Keratinocyte (primary cell): ENCODE measurements around the gene STN1. TPM values are rescaled to one million over a fixed set of nuclear protein-coding genes. Genes with fewer than 3 reads are reported as not detected.

Source experiments
- DNase-seq: peaks from one replicate; pipeline ENCODE4 v3.0.0-alpha.2; 2011; ENCODE audit warnings: low read depth, missing footprints, low spot score
- FAIRE-seq: peaks from 2 replicates; lab custom pipeline; 2011; peaks lifted over from hg19 to GRCh38; lab: Jason Lieb, UNC
- H2AFZ ChIP-seq: 2 replicates; pipeline ENCODE4 v1.6.0; 2012; ENCODE audit warnings: low read length, control low read depth, inconsistent platforms; ENCODE audit not compliant: control insufficient read depth
- H3K27ac ChIP-seq: 2 replicates; pipeline ENCODE4 v1.5.1; 2011; ENCODE audit warnings: low read length; ENCODE audit not compliant: control insufficient read depth, insufficient read depth
- H3K27me3 ChIP-seq: 3 replicates; pipeline ENCODE4 v1.6.0; 2011; ENCODE audit warnings: low read length; ENCODE audit not compliant: control insufficient read depth, insufficient read depth; ENCODE audit errors: extremely low read depth
- H3K36me3 ChIP-seq, 2 experiments: 2 replicates in 1 of 2; 3 replicates in 1 of 2; pipeline ENCODE4 v1.5.1; 2011; ENCODE audit warnings: low read length in 2 of 2, mild to moderate bottlenecking in 1 of 2; ENCODE audit not compliant: control insufficient read depth in 2 of 2, insufficient read depth in 2 of 2; ENCODE audit errors: extremely low read depth in 1 of 2
- H3K4me1 ChIP-seq: 3 replicates; pipeline ENCODE4 v1.5.1; 2011; ENCODE audit warnings: low read length; ENCODE audit not compliant: control insufficient read depth, insufficient read depth; ENCODE audit errors: extremely low read depth
- H3K4me2 ChIP-seq: 3 replicates; pipeline ENCODE4 v1.6.0; 2011; ENCODE audit warnings: low read depth, low read length; ENCODE audit not compliant: control insufficient read depth, insufficient read depth; ENCODE audit errors: extremely low read depth
- H3K4me3 ChIP-seq, 3 experiments: fragments of 200-600 bp in 1 of 3; sonication (generic) in 1 of 3; 2 replicates in 2 of 3; 3 replicates in 1 of 3; pipeline ENCODE4 v1.5.1; 2011 to 2016; ENCODE audit warnings: low read length in 3 of 3, mild to moderate bottlenecking in 3 of 3, control low read depth in 2 of 3, inconsistent platforms in 1 of 3, low read depth in 1 of 3, mixed read lengths in 1 of 3, mixed run types in 1 of 3, moderate library complexity in 1 of 3; ENCODE audit not compliant: control insufficient read depth in 2 of 3, insufficient read depth in 2 of 3; ENCODE audit errors: extremely low read depth in 1 of 3
- H3K79me2 ChIP-seq: 2 replicates; pipeline ENCODE4 v1.6.0; 2012; ENCODE audit warnings: low read length; ENCODE audit not compliant: control insufficient read depth, insufficient read depth
- H3K9ac ChIP-seq: 3 replicates; pipeline ENCODE4 v1.6.0; 2011; ENCODE audit warnings: low read length; ENCODE audit not compliant: control insufficient read depth, insufficient read depth; ENCODE audit errors: extremely low read depth
- H3K9me1 ChIP-seq: 3 replicates; pipeline ENCODE4 v1.6.0; 2011; ENCODE audit warnings: low read length; ENCODE audit not compliant: control insufficient read depth, insufficient read depth; ENCODE audit errors: extremely low read depth
- H3K9me3 ChIP-seq: 2 replicates; pipeline ENCODE4 v1.5.1; 2012; ENCODE audit warnings: low read depth, low read length; ENCODE audit not compliant: control insufficient read depth
- H4K20me1 ChIP-seq: 3 replicates; pipeline ENCODE4 v1.6.0; 2011; ENCODE audit warnings: low read length; ENCODE audit not compliant: control insufficient read depth, insufficient read depth; ENCODE audit errors: extremely low read depth
- CTCF ChIP-seq, 3 experiments: IDR thresholded peaks in 1 of 3; conservative IDR thresholded peaks in 1 of 3; optimal IDR thresholded peaks in 1 of 3; 2 replicates in 2 of 3; 3 replicates in 1 of 3; pipeline versions ENCODE3 to v1.5.1; 2011; ENCODE audit warnings: low read length in 3 of 3, mild to moderate bottlenecking in 3 of 3, moderate library complexity in 2 of 3, control low read depth in 1 of 3, inconsistent platforms in 1 of 3; ENCODE audit not compliant: insufficient read depth in 2 of 3; ENCODE audit errors: extremely low read depth in 1 of 3
- EZH2 ChIP-seq: IDR thresholded peaks from one replicate; pipeline ENCODE4 v1.6.1; 2012; ENCODE audit warnings: inconsistent platforms, mild to moderate bottlenecking, low read length, moderate library complexity
- dilution Hi-C: fragments of 300-500 bp; cut with MboI; formaldehyde crosslinking; loops from one replicate; pipeline ENCODE4 v1.7.0; 2020; ENCODE audit warnings: low sequenced_read_pairs; ENCODE audit not compliant: extremely low pct_ligation_motif_present
- polyA plus RNA-seq, 5 experiments: library from polyadenylated mRNA; depleted of rRNA in 3 of 5; stranded (reverse) in 3 of 5; stranded (forward) in 1 of 5; unstranded in 1 of 5; fragments of >200 nt; gene quantifications; 1 replicate in 1 of 5; 2 replicates in 3 of 5; 3 replicates in 1 of 5; pipeline versions ENCODE4 v1.2.1 to v1.2.3, GENCODE V29; 2011 to 2012; ENCODE audit warnings: missing spikeins in 2 of 5, low read depth in 1 of 5, low replicate concordance in 1 of 5

Gene STN1
- polyA plus RNA-seq, 1 donor (not counting 4 experiments of a cell fraction or from before 2014, with no cell fraction given) = 29.0 TPM

GRCh38 chr10:103922659-103923058, 4.7 kb upstream of the STN1 start:
- TF ChIP-seq EZH2 = no peak
- no peak for TF ChIP-seq CTCF (optimal IDR thresholded peaks at IDR 0.05 in 1 of 3, IDR thresholded peaks at IDR 0.05 in 1 of 3, conservative IDR thresholded peaks at IDR 0.05 in 1 of 3; ENCODE audit: extremely low read depth in 1 of 3, insufficient read depth in 2 of 3, low read length in 3 of 3)
- Histone ChIP-seq H3K9me1 (no peaks in the 10 kb centered on the region), H3K27ac (no peak overlapping the region), H3K4me3 (no peak overlapping the region), H4K20me1 (no peaks in the 10 kb centered on the region), H3K79me2 (no peaks in the 10 kb centered on the region), H3K4me1 (peaks cover 21% of the 10 kb centered on the region), H3K36me3 (no peaks in the 10 kb centered on the region), H3K9ac (no peak overlapping the region), H3K27me3 (no peaks in the 10 kb centered on the region), H3K4me2 (no peak overlapping the region), H3K9me3 (no peaks in the 10 kb centered on the region), H2AFZ (no peak overlapping the region)
- FAIRE-seq (no peak), DNase-seq (no peak)
- dilution Hi-C loops = no loop called here

GRCh38 chr10:103921750-103922195, 3.8 kb upstream of the STN1 start:
- TF ChIP-seq EZH2 (no peak), CTCF (optimal IDR thresholded peaks at IDR 0.05 in 1 of 3, IDR thresholded peaks at IDR 0.05 in 1 of 3, conservative IDR thresholded peaks at IDR 0.05 in 1 of 3; ENCODE audit: extremely low read depth in 1 of 3, insufficient read depth in 2 of 3, low read length in 3 of 3) (peak in 1 of 3 experiments; percentile 12)

More at GRCh38 chr10:103921750-103922195, 3.8 kb upstream of the STN1 start:
- no peak overlapping the region for H2AFZ ChIP-seq
- H3K4me2 ChIP-seq = no peak overlapping the region
- no peaks in the 10 kb centered on the region for H3K9me3 ChIP-seq
- no peak overlapping the region for H3K4me3 ChIP-seq
- H3K27ac ChIP-seq = no peak overlapping the region
- no peak overlapping the region for H3K9ac ChIP-seq
- FAIRE-seq (no peak), DNase-seq (no peak)
- H3K27me3 ChIP-seq = no peaks in the 10 kb centered on the region
- H3K4me1 ChIP-seq = peaks cover 30% of the 10 kb centered on the region
- peaks cover 7% of the 10 kb centered on the region for H3K79me2 ChIP-seq
- H4K20me1 ChIP-seq = no peaks in the 10 kb centered on the region
- dilution Hi-C loops = no loop called here
- no peaks in the 10 kb centered on the region for H3K36me3 ChIP-seq
- H3K9me1 ChIP-seq = no peaks in the 10 kb centered on the region
